ENCODE results near the gene TTLL11. TPM values are rescaled to one million over a fixed set of nuclear protein-coding genes. Genes with fewer than 3 reads are reported as not detected.

The TTLL11 gene
- total RNA-seq, 1 donor from 2014 or later: 6.9 TPM

DNA sequence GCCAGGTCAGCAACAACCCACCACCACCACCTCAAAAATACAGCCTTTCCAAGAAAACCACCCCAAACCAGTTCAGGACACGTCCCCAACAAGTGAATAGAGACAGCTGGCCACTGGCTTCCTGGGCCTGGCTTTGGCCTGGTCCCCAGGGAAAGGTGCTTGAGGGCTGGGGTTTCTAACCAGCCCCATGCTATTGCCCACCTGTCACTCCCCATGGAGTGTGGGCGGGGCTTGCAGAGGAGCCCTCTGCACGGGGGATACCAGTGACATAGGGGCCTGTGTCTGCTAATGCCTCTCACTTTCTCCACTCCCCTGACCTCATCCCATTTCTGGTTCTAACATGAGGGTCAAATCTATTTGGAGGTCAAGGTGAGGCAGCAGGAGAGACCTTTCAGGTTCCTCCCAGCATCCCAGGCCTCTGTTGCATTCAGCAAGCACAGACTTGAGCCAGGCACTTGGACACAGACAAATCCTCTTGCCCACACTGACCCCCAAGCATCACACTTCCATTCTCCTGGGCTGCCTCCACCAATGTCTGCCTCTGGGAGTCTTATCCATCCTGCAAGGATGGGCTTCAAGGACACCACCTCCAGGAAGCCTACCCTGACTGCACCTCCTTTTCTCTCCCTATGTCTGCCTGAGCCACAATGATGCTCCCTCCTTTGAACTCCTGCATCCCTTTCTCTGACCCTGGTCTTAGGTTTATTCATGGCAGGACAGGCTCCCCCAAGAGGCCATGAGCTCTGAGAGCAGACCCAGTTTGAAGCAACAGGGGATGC is 16.1 kb upstream of the TTLL11 start:
- H3K4me1 ChIP-seq (ENCODE audit: insufficient read depth, low read length): no peaks in the 10 kb centered on the region
- no peaks in the 10 kb centered on the region for H4K20me1 ChIP-seq (ENCODE audit: insufficient read depth, low read length)
- H3K9me3 ChIP-seq (ENCODE audit: insufficient read depth, low read depth, low read length): no peaks in the 10 kb centered on the region
- peaks cover under 1% of the 10 kb centered on the region for H3K36me3 Mint-ChIP-seq (ENCODE audit: low read depth, unreplicated experiment)
- H3K4me2 ChIP-seq (ENCODE audit: low read length): no peak overlapping the region
- H3K79me2 ChIP-seq (ENCODE audit: insufficient read depth, low read length): no peaks in the 10 kb centered on the region
- peaks cover 10% of the 10 kb centered on the region for H3K4me1 Mint-ChIP-seq (ENCODE audit: low read depth, unreplicated experiment)
- DNase-seq (ENCODE audit: low read depth): no peak
- H3K27me3 ChIP-seq (ENCODE audit: insufficient read depth, low read length): peaks cover 3% of the 10 kb centered on the region
- no peaks in the 10 kb centered on the region for H3K36me3 ChIP-seq (ENCODE audit: insufficient read depth, low read length)
- no peak overlapping the region for H3K9ac ChIP-seq (ENCODE audit: low read length)
- no peak overlapping the region for H3K27ac ChIP-seq (ENCODE audit: low read depth, low read length)
- no peak for FAIRE-seq
- H3K4me3 Mint-ChIP-seq (ENCODE audit: unreplicated experiment): no peak overlapping the region
- TF ChIP-seq EZH2 (IDR thresholded peaks at IDR 0.05; ENCODE audit: insufficient read depth, low read length): no peak
- TF ChIP-seq, protein P1, sequence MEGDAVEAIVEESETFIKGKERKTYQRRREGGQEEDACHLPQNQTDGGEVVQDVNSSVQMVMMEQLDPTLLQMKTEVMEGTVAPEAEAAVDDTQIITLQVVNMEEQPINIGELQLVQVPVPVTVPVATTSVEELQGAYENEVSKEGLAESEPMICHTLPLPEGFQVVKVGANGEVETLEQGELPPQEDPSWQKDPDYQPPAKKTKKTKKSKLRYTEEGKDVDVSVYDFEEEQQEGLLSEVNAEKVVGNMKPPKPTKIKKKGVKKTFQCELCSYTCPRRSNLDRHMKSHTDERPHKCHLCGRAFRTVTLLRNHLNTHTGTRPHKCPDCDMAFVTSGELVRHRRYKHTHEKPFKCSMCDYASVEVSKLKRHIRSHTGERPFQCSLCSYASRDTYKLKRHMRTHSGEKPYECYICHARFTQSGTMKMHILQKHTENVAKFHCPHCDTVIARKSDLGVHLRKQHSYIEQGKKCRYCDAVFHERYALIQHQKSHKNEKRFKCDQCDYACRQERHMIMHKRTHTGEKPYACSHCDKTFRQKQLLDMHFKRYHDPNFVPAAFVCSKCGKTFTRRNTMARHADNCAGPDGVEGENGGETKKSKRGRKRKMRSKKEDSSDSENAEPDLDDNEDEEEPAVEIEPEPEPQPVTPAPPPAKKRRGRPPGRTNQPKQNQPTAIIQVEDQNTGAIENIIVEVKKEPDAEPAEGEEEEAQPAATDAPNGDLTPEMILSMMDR (IDR thresholded peaks at IDR 0.05; ENCODE audit: insufficient read depth, low read depth, low read length): no peak
- peaks cover 4% of the 10 kb centered on the region for H3K9me3 Mint-ChIP-seq (ENCODE audit: unreplicated experiment)
- H2AFZ ChIP-seq (ENCODE audit: low read depth, low read length): no peak overlapping the region
- no peak overlapping the region for H3K4me3 ChIP-seq (ENCODE audit: insufficient read depth, low read depth, low read length)
- peaks cover 24% of the 10 kb centered on the region for H3K27me3 Mint-ChIP-seq (ENCODE audit: low read depth, unreplicated experiment)
- H3K27ac Mint-ChIP-seq (ENCODE audit: unreplicated experiment): no peak overlapping the region

DNA sequence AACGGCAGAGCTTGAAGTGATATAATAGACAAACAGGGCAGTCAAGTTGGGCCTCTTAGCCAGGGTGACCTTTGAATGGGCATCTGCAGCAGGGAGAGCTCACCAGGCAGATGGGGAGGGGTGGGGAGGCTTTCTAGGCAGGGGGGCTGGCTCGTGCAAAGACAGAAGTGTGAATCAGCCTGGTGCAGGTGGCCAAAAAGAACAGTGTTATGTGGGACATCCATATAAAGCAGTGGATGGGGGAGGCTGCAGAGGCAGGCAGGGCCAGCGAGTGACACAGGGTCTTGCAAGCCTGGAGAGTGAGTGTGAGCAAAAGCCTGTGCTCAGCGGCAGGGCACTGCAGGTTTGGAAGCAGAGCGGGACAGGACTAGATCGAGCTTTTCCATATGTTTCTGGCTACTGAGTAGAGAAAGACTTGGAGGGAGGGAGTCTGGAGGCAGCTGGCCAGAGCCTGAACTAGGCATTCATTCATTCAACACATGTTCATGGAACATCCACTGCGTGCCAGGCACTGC is 14.2 kb upstream of the TTLL11 start:
- TF ChIP-seq EZH2 (IDR thresholded peaks at IDR 0.05; ENCODE audit: insufficient read depth, low read length): no peak
- TF ChIP-seq, protein P1 (IDR thresholded peaks at IDR 0.05; ENCODE audit: insufficient read depth, low read depth, low read length): no peak
- H3K4me1 Mint-ChIP-seq (ENCODE audit: low read depth, unreplicated experiment): peaks cover 10% of the 10 kb centered on the region
- no peak for DNase-seq (ENCODE audit: low read depth)
- H3K27ac Mint-ChIP-seq (ENCODE audit: unreplicated experiment): no peak overlapping the region
- Histone ChIP-seq H3K27me3 (ENCODE audit: insufficient read depth, low read length) (no peaks in the 10 kb centered on the region), H3K4me3 (ENCODE audit: insufficient read depth, low read depth, low read length) (no peak overlapping the region), H3K79me2 (ENCODE audit: insufficient read depth, low read length) (no peaks in the 10 kb centered on the region), H2AFZ (ENCODE audit: low read depth, low read length) (no peak overlapping the region), H3K4me1 (ENCODE audit: insufficient read depth, low read length) (no peaks in the 10 kb centered on the region), H3K4me2 (ENCODE audit: low read length) (no peak overlapping the region), H3K36me3 (ENCODE audit: insufficient read depth, low read length) (no peaks in the 10 kb centered on the region), H3K9me3 (ENCODE audit: insufficient read depth, low read depth, low read length) (no peaks in the 10 kb centered on the region), H3K9ac (ENCODE audit: low read length) (no peak overlapping the region), H4K20me1 (ENCODE audit: insufficient read depth, low read length) (no peaks in the 10 kb centered on the region), H3K27ac (ENCODE audit: low read depth, low read length) (no peak overlapping the region)
- peaks cover 6% of the 10 kb centered on the region for H3K9me3 Mint-ChIP-seq (ENCODE audit: unreplicated experiment)
- H3K4me3 Mint-ChIP-seq (ENCODE audit: unreplicated experiment): no peak overlapping the region
- FAIRE-seq: no peak
- H3K27me3 Mint-ChIP-seq (ENCODE audit: low read depth, unreplicated experiment): peaks cover 14% of the 10 kb centered on the region
- H3K36me3 Mint-ChIP-seq (ENCODE audit: low read depth, unreplicated experiment): peaks cover 4% of the 10 kb centered on the region

DNA sequence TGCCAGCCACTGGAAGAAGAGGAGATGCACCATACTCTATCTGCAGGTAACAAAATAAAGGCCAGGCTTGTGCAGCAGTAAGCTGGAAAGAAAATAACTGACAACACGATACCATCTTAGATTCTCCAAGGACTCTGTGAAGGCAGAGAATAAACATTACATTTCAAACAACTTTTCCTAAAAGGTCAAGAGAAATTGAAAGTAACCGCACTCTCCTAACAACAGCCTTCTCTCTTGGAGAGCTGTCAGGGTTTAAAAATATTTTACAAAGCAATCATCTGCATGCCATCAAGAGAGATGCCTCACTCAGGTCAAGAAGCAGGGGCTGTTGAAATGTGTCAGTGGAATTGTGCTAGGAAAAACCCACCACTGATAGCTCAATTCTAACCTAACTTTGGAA is 13.5 kb upstream of the TTLL11 start:
- H3K27me3 Mint-ChIP-seq (ENCODE audit: low read depth, unreplicated experiment): peaks cover 12% of the 10 kb centered on the region
- no peak overlapping the region for H3K27ac Mint-ChIP-seq (ENCODE audit: unreplicated experiment)
- TF ChIP-seq, protein P1 (IDR thresholded peaks at IDR 0.05; ENCODE audit: insufficient read depth, low read depth, low read length): no peak
- TF ChIP-seq EZH2 (IDR thresholded peaks at IDR 0.05; ENCODE audit: insufficient read depth, low read length): no peak
- Histone ChIP-seq H3K36me3 (ENCODE audit: insufficient read depth, low read length) (no peaks in the 10 kb centered on the region), H3K4me1 (ENCODE audit: insufficient read depth, low read length) (no peaks in the 10 kb centered on the region), H3K79me2 (ENCODE audit: insufficient read depth, low read length) (no peaks in the 10 kb centered on the region), H3K27me3 (ENCODE audit: insufficient read depth, low read length) (no peaks in the 10 kb centered on the region), H3K4me3 (ENCODE audit: insufficient read depth, low read depth, low read length) (no peak overlapping the region), H3K9ac (ENCODE audit: low read length) (no peak overlapping the region), H3K4me2 (ENCODE audit: low read length) (no peak overlapping the region), H3K9me3 (ENCODE audit: insufficient read depth, low read depth, low read length) (no peaks in the 10 kb centered on the region), H4K20me1 (ENCODE audit: insufficient read depth, low read length) (no peaks in the 10 kb centered on the region), H3K27ac (ENCODE audit: low read depth, low read length) (no peak overlapping the region), H2AFZ (ENCODE audit: low read depth, low read length) (no peak overlapping the region)
- no peak overlapping the region for H3K4me3 Mint-ChIP-seq (ENCODE audit: unreplicated experiment)
- no peak for FAIRE-seq
- no peak for DNase-seq (ENCODE audit: low read depth)
- peaks cover 10% of the 10 kb centered on the region for H3K4me1 Mint-ChIP-seq (ENCODE audit: low read depth, unreplicated experiment)
- H3K36me3 Mint-ChIP-seq (ENCODE audit: low read depth, unreplicated experiment): peaks cover 4% of the 10 kb centered on the region
- H3K9me3 Mint-ChIP-seq (ENCODE audit: unreplicated experiment): peaks cover 6% of the 10 kb centered on the region
